ENCODE data around the gene LARP1B. TPM values are rescaled to one million over a fixed set of nuclear protein-coding genes. Genes with fewer than 3 reads are reported as not detected.

Gene LARP1B
- total RNA-seq, 2 donors from 2014 or later, result 28.8 to 29.5 TPM

- no peak for TF ChIP-seq CTCF (IDR thresholded peaks at IDR 0.05)
- intact Hi-C loops (cut with DNase I), result no loop called here
Observed at GRCh38 chr4:128221586-128221985, 160.5 kb downstream of the LARP1B start.

GRCh38 chr4:128225148-128225547 lies 164.0 kb downstream of the LARP1B start:
- Histone ChIP-seq H3K4me3 (no peak overlapping the region), H3K4me1 (no peaks in the 10 kb centered on the region), H3K9me3 (no peaks in the 10 kb centered on the region), H3K27me3 (no peaks in the 10 kb centered on the region), H3K27ac (no peak overlapping the region), H3K9ac (ENCODE audit: low read depth in 2 of 2, low read length in 2 of 2) (no peak overlapping the region), H3K36me3 (no peaks in the 10 kb centered on the region)
- intact Hi-C loops (cut with DNase I), result no loop called here
- TF ChIP-seq CTCF (IDR thresholded peaks at IDR 0.05), result no peak
- DNase-seq, result no peak

More at GRCh38 chr4:128221586-128221985, 160.5 kb downstream of the LARP1B start:
- Histone ChIP-seq H3K4me3 (no peak overlapping the region), H3K9me3 (no peaks in the 10 kb centered on the region), H3K27me3 (no peaks in the 10 kb centered on the region), H3K36me3 (no peaks in the 10 kb centered on the region), H3K27ac (no peak overlapping the region), H3K4me1 (no peaks in the 10 kb centered on the region), H3K9ac (ENCODE audit: low read depth in 2 of 2, low read length in 2 of 2) (no peak overlapping the region)
- no peak for DNase-seq

GRCh38 chr4:128227991-128228571 lies 167.0 kb downstream of the LARP1B start:
- no peak overlapping the region for H3K27ac ChIP-seq
- intact Hi-C loops (cut with DNase I), result no loop called here

GRCh38 chr4:128228845-128229795 lies 168.0 kb downstream of the LARP1B start:
- Histone ChIP-seq H3K9ac (ENCODE audit: low read depth in 2 of 2, low read length in 2 of 2) (no peak overlapping the region), H3K27me3 (no peaks in the 10 kb centered on the region), H3K4me3 (no peak overlapping the region), H3K9me3 (no peaks in the 10 kb centered on the region), H3K27ac (no peak overlapping the region), H3K36me3 (no peaks in the 10 kb centered on the region), H3K4me1 (no peaks in the 10 kb centered on the region)
- intact Hi-C loops (cut with DNase I), result no loop called here
- DNase-seq, result no peak
- no peak for TF ChIP-seq CTCF (IDR thresholded peaks at IDR 0.05)

More at GRCh38 chr4:128227991-128228571, 167.0 kb downstream of the LARP1B start:
- Histone ChIP-seq H3K4me3 (no peak overlapping the region), H3K36me3 (no peaks in the 10 kb centered on the region), H3K9me3 (no peaks in the 10 kb centered on the region), H3K4me1 (no peaks in the 10 kb centered on the region), H3K9ac (ENCODE audit: low read depth in 2 of 2, low read length in 2 of 2) (no peak overlapping the region), H3K27me3 (no peaks in the 10 kb centered on the region)
- TF ChIP-seq CTCF (IDR thresholded peaks at IDR 0.05), result no peak
- no peak for DNase-seq

GRCh38 chr4:128232719-128233118 lies 171.6 kb downstream of the LARP1B start:
- intact Hi-C loops (cut with DNase I), result no loop called here
- Histone ChIP-seq H3K27me3 (no peaks in the 10 kb centered on the region), H3K36me3 (no peaks in the 10 kb centered on the region), H3K4me3 (no peak overlapping the region), H3K9me3 (no peaks in the 10 kb centered on the region), H3K27ac (no peak overlapping the region), H3K4me1 (no peaks in the 10 kb centered on the region), H3K9ac (ENCODE audit: low read depth in 2 of 2, low read length in 2 of 2) (no peak overlapping the region)
- DNase-seq, result no peak
- no peak for TF ChIP-seq CTCF (IDR thresholded peaks at IDR 0.05)

Measured in colonic mucosa (tissue), 4 donors.